ENCODE measurements around the gene MYH9. TPM values are rescaled to one million over a fixed set of nuclear protein-coding genes. Genes with fewer than 3 reads are reported as not detected.
"Not testable (repeated sequence)": the region's sequence is repeated elsewhere in the genome, so short reads cannot be mapped to it uniquely, and the experiment has no call there.

Gene MYH9
- total RNA-seq, 1 experiment from 2014 or later: 758 TPM

- Histone ChIP-seq H3K4me2 (no peak overlapping the region), H3F3A (ENCODE audit: insufficient read depth, low read depth) (peaks cover 88% of the 10 kb centered on the region), H3K4me3 (no peak overlapping the region), H3K27ac (no peak overlapping the region), H3K4me1 (replicated peaks; ENCODE audit: insufficient read depth) (no peaks in the 10 kb centered on the region), H2AFZ (no peak overlapping the region), H3K79me2 (ENCODE audit: low read depth) (peaks cover 9% of the 10 kb centered on the region; the same call in 1 of the 2 replicates), H4K20me1 (ENCODE audit: insufficient read depth) (peaks cover 62% of the 10 kb centered on the region), H3K9me3 (ENCODE audit: insufficient read depth, low read depth) (no peaks in the 10 kb centered on the region), H3K9me2 (ENCODE audit: insufficient read depth) (no peaks in the 10 kb centered on the region), H3K36me3 (ENCODE audit: low read depth) (peaks cover 77% of the 10 kb centered on the region), H3K27me3 (ENCODE audit: insufficient read depth, low read depth) (no peaks in the 10 kb centered on the region)
- intact Hi-C loops (cut with micrococcal nuclease; ENCODE audit: unreplicated experiment): no loop called here
- CTCF ChIA-PET: interaction anchor here (0.6 kb wide), 1 partner anchor 10 kb away, joined by 4 read pairs; no protein-coding TSS in a partner anchor
- DNase-seq: no peak
- POLR2A ChIA-PET (ENCODE audit: unreplicated experiment): no interaction called here
- TF ChIP-seq EZH2 (IDR thresholded peaks at IDR 0.05; ENCODE audit: low read depth): no peak
- TF ChIP-seq, protein P1, sequence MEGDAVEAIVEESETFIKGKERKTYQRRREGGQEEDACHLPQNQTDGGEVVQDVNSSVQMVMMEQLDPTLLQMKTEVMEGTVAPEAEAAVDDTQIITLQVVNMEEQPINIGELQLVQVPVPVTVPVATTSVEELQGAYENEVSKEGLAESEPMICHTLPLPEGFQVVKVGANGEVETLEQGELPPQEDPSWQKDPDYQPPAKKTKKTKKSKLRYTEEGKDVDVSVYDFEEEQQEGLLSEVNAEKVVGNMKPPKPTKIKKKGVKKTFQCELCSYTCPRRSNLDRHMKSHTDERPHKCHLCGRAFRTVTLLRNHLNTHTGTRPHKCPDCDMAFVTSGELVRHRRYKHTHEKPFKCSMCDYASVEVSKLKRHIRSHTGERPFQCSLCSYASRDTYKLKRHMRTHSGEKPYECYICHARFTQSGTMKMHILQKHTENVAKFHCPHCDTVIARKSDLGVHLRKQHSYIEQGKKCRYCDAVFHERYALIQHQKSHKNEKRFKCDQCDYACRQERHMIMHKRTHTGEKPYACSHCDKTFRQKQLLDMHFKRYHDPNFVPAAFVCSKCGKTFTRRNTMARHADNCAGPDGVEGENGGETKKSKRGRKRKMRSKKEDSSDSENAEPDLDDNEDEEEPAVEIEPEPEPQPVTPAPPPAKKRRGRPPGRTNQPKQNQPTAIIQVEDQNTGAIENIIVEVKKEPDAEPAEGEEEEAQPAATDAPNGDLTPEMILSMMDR (conservative IDR thresholded peaks at IDR 0.05): no peak
- BruUV-seq (replicated peaks): no TSS peak
Observed at GRCh38 chr22:36292823-36293530, 94.8 kb downstream of the MYH9 start.

- TF ChIP-seq, protein P1 (conservative IDR thresholded peaks at IDR 0.05): no peak
- TF ChIP-seq EZH2 (IDR thresholded peaks at IDR 0.05; ENCODE audit: low read depth): no peak
- Histone ChIP-seq H3K36me3 (ENCODE audit: low read depth) (peaks cover 75% of the 10 kb centered on the region), H3K27me3 (ENCODE audit: insufficient read depth, low read depth) (no peaks in the 10 kb centered on the region), H2AFZ (no peak overlapping the region), H3F3A (ENCODE audit: insufficient read depth, low read depth) (peaks cover 88% of the 10 kb centered on the region), H3K4me1 (replicated peaks; ENCODE audit: insufficient read depth) (no peaks in the 10 kb centered on the region), H3K9me2 (ENCODE audit: insufficient read depth) (no peaks in the 10 kb centered on the region), H3K4me3 (no peak overlapping the region), H3K4me2 (no peak overlapping the region), H3K27ac (no peak overlapping the region), H4K20me1 (ENCODE audit: insufficient read depth) (peaks cover 62% of the 10 kb centered on the region), H3K9me3 (ENCODE audit: insufficient read depth, low read depth) (no peaks in the 10 kb centered on the region), H3K79me2 (ENCODE audit: low read depth) (0 out of 2 replicates have a peak, but pooled peaks cover 3% of the 10 kb centered on the region)
- DNase-seq: no peak
- intact Hi-C loops (cut with micrococcal nuclease; ENCODE audit: unreplicated experiment): no loop called here
- BruUV-seq (replicated peaks): no TSS peak
- CTCF ChIA-PET: no interaction called here
- POLR2A ChIA-PET (ENCODE audit: unreplicated experiment): no interaction called here
Observed at GRCh38 chr22:36291831-36292740, 95.7 kb downstream of the MYH9 start.

DNA sequence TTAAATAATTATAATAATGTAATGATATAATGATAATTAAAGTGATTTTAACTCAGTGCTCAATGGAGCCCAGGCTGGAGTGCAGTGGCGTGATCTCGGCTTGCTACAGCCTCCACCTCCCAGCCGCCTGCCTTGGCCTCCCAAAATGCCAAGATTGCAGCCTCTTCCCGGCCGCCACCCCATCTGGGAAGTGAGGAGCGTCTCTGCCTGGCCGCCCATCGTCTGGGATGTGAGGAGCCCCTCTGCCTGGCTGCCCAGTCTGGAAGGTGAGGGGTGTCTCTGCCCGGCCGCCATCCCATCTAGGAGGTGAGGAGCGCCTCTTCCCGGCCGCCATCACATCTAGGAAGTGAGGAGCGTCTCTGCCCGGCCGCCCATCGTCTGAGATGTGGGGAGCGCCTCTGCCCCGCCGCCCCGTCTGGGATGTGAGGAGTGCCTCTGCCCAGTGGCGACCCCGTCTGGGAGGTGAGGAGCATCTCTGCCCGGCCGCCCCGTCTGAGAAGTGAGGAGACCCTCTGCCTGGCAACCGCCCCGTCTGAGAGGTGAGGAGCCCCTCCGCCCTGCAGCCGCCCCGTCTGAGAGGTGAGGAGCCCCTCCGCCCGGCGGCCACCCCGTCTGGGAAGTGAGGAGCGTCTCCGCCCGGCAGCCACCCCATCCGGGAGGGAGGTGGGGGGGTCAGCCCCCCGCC is 97.2 kb downstream of the MYH9 start:
- BruUV-seq (replicated peaks); CTCF ChIA-PET; H3K9me3 ChIP-seq (ENCODE audit: insufficient read depth, low read depth); H3K9me2 ChIP-seq (ENCODE audit: insufficient read depth); H3K4me3 ChIP-seq; POLR2A ChIA-PET (ENCODE audit: unreplicated experiment); H3K27me3 ChIP-seq (ENCODE audit: insufficient read depth, low read depth); H3K4me2 ChIP-seq; intact Hi-C loops (cut with micrococcal nuclease; ENCODE audit: unreplicated experiment); H3K79me2 ChIP-seq (ENCODE audit: low read depth); H3K4me1 ChIP-seq (replicated peaks; ENCODE audit: insufficient read depth); H3K27ac ChIP-seq; H2AFZ ChIP-seq; DNase-seq: not testable (repeated sequence)
- Histone ChIP-seq H3K36me3 (ENCODE audit: low read depth) (peaks cover 70% of the 10 kb centered on the region), H4K20me1 (ENCODE audit: insufficient read depth) (peaks cover 61% of the 10 kb centered on the region), H3F3A (ENCODE audit: insufficient read depth, low read depth) (peaks cover 88% of the 10 kb centered on the region)

- BruUV-seq (replicated peaks); DNase-seq; H3K4me1 ChIP-seq (replicated peaks; ENCODE audit: insufficient read depth); H3K4me3 ChIP-seq; CTCF ChIA-PET; H3K27me3 ChIP-seq (ENCODE audit: insufficient read depth, low read depth); intact Hi-C loops (cut with micrococcal nuclease; ENCODE audit: unreplicated experiment); H3K4me2 ChIP-seq; H3K79me2 ChIP-seq (ENCODE audit: low read depth); POLR2A ChIA-PET (ENCODE audit: unreplicated experiment); H3K27ac ChIP-seq; H2AFZ ChIP-seq; H3K9me2 ChIP-seq (ENCODE audit: insufficient read depth); H3K9me3 ChIP-seq (ENCODE audit: insufficient read depth, low read depth): not testable (repeated sequence)
- peaks cover 62% of the 10 kb centered on the region for H4K20me1 ChIP-seq (ENCODE audit: insufficient read depth)
- peaks cover 88% of the 10 kb centered on the region for H3F3A ChIP-seq (ENCODE audit: insufficient read depth, low read depth)
- peaks cover 71% of the 10 kb centered on the region for H3K36me3 ChIP-seq (ENCODE audit: low read depth)
Observed at GRCh38 chr22:36289948-36290371, 97.8 kb downstream of the MYH9 start.
